DOHH2 (cell line): Measurements from ENCODE around the gene L1CAM.

Experiments
- H3F3A ChIP-seq: fragments of 200-600 bp; sonication (generic), shearing (Covaris generic); 2 replicates; pipeline ENCODE4 v1.6.0; 2016; ENCODE audit warnings: antibody characterized with exemption, mild to moderate bottlenecking; ENCODE audit not compliant: control insufficient read depth, insufficient read depth
- H3K27ac ChIP-seq: fragments of 200-600 bp; sonication (generic); 2 replicates; pipeline ENCODE4 v1.5.1; 2014; ENCODE audit warnings: low read depth, mild to moderate bottlenecking, low read length, moderate library complexity
- H3K27me3 ChIP-seq: fragments of 200-600 bp; sonication (generic); 2 replicates; pipeline ENCODE4 v1.6.1; 2014; ENCODE audit warnings: mild to moderate bottlenecking, low read length, mixed read lengths; ENCODE audit not compliant: control insufficient read depth
- H3K36me3 ChIP-seq: fragments of 200-600 bp; sonication (generic); 2 replicates; pipeline ENCODE4 v1.6.1; 2014; ENCODE audit warnings: mild to moderate bottlenecking, low read length, moderate library complexity, mixed read lengths; ENCODE audit not compliant: control insufficient read depth
- H3K4me1 ChIP-seq: fragments of 200-600 bp; sonication (generic); 2 replicates; pipeline ENCODE4 v1.6.1; 2014; ENCODE audit warnings: mild to moderate bottlenecking, low read length, mixed read lengths; ENCODE audit not compliant: control insufficient read depth
- H3K4me2 ChIP-seq: fragments of 200-600 bp; sonication (generic); 2 replicates; pipeline ENCODE4 v1.6.0; 2014; ENCODE audit warnings: mild to moderate bottlenecking, low read length, moderate library complexity
- H3K4me3 ChIP-seq: fragments of 200-600 bp; sonication (generic); 2 replicates; pipeline ENCODE4 v1.5.1; 2014; ENCODE audit warnings: mild to moderate bottlenecking, low read length, mixed read lengths
- H3K79me2 ChIP-seq: fragments of 200-600 bp; sonication (generic); 2 replicates; pipeline ENCODE4 v1.6.1; 2014; ENCODE audit warnings: mild to moderate bottlenecking, low read length, mixed read lengths; ENCODE audit not compliant: control insufficient read depth
- H3K9me2 ChIP-seq: fragments of 200-600 bp; sonication (generic); replicated peaks from 2 replicates; pipeline ENCODE4 v1.6.1; 2014; ENCODE audit warnings: mild to moderate bottlenecking, low read length, mixed read lengths; ENCODE audit not compliant: control insufficient read depth
- H3K9me3 ChIP-seq: fragments of 200-600 bp; sonication (generic); 2 replicates; pipeline ENCODE4 v1.6.1; 2014; ENCODE audit warnings: antibody characterized with exemption, low read length, mixed read lengths; ENCODE audit not compliant: control insufficient read depth, insufficient read depth
- H4K20me1 ChIP-seq: fragments of 200-600 bp; sonication (generic); 2 replicates; pipeline ENCODE4 v1.6.0; 2014; ENCODE audit warnings: low read depth, mild to moderate bottlenecking, antibody characterized with exemption, low read length, moderate library complexity; ENCODE audit not compliant: control insufficient read depth, insufficient read depth
- CTCF ChIP-seq: fragments of 200-600 bp; sonication (generic); IDR thresholded peaks from one replicate; pipeline ENCODE4 v1.5.1; 2014; ENCODE audit warnings: antibody characterized with exemption, mild to moderate bottlenecking, low read depth, low read length; ENCODE audit not compliant: poor library complexity, severe bottlenecking
- EZH2phosphoT487 ChIP-seq: fragments of 200-600 bp; sonication (generic); IDR thresholded peaks from 2 replicates; pipeline ENCODE4 v1.6.1; 2017; ENCODE audit warnings: borderline replicate concordance, mild to moderate bottlenecking, antibody characterized with exemption, low read length, moderate library complexity, mixed read lengths

Gene L1CAM

GRCh38 chrX:153901753-153902140 is 15.8 kb upstream of the L1CAM start:
- Histone ChIP-seq H3K4me1 (peaks cover 58% of the 10 kb centered on the region), H3K4me2 (peak overlapping the region; percentile 59), H3K9me3 (no peaks in the 10 kb centered on the region)

GRCh38 chrX:153900831-153901752 is 15.1 kb upstream of the L1CAM start:
- Histone ChIP-seq H3K4me1 (peaks cover 58% of the 10 kb centered on the region), H4K20me1 (no peaks in the 10 kb centered on the region), H3K36me3 (no peaks in the 10 kb centered on the region), H3K79me2 (no peaks in the 10 kb centered on the region), H3F3A (no peaks in the 10 kb centered on the region), H3K9me2 (no peaks in the 10 kb centered on the region), H3K9me3 (no peaks in the 10 kb centered on the region), H3K27ac (peak overlapping the region; percentile 16; the same call in 1 of the 2 replicates), H3K4me3 (peak overlapping the region; percentile 47), H3K4me2 (peak overlapping the region; percentile 59), H3K27me3 (no peaks in the 10 kb centered on the region)
- TF ChIP-seq EZH2phosphoT487 (no peak), CTCF (no peak)

More at GRCh38 chrX:153901753-153902140, 15.8 kb upstream of the L1CAM start:
- TF ChIP-seq CTCF: no peak
- TF ChIP-seq EZH2phosphoT487: no peak
- Histone ChIP-seq H3K27ac (no peak overlapping the region), H3K36me3 (no peaks in the 10 kb centered on the region), H3K9me2 (no peaks in the 10 kb centered on the region), H3F3A (no peaks in the 10 kb centered on the region), H3K79me2 (no peaks in the 10 kb centered on the region), H4K20me1 (no peaks in the 10 kb centered on the region), H3K4me3 (no peak overlapping the region; the same call in 1 of the 2 replicates), H3K27me3 (no peaks in the 10 kb centered on the region)

- no peaks in the 10 kb centered on the region for H3K79me2 ChIP-seq
- TF ChIP-seq EZH2phosphoT487: no peak
- TF ChIP-seq CTCF: no peak
- H3K36me3 ChIP-seq: no peaks in the 10 kb centered on the region
- no peak overlapping the region for H3K4me2 ChIP-seq
- no peaks in the 10 kb centered on the region for H3F3A ChIP-seq
- H3K27me3 ChIP-seq: no peaks in the 10 kb centered on the region
- H4K20me1 ChIP-seq: no peaks in the 10 kb centered on the region
- no peak overlapping the region for H3K27ac ChIP-seq
- H3K9me3 ChIP-seq: no peaks in the 10 kb centered on the region
- no peaks in the 10 kb centered on the region for H3K9me2 ChIP-seq
- H3K4me1 ChIP-seq: peaks cover 43% of the 10 kb centered on the region
- no peak overlapping the region for H3K4me3 ChIP-seq
Measured at GRCh38 chrX:153897899-153898298, 11.9 kb upstream of the L1CAM start.
